ENCODE results near the gene KRTAP27-1.

Gene KRTAP27-1

GRCh38 chr21:30332681-30333080 is 4.8 kb downstream of the KRTAP27-1 start:
- Histone ChIP-seq H3K27me3 (ENCODE audit: insufficient read depth, poor library complexity, severe bottlenecking) (no peaks in the 10 kb centered on the region), H3K4me1 (ENCODE audit: insufficient read depth, poor library complexity, severe bottlenecking) (peaks cover 7% of the 10 kb centered on the region), H3K9me3 (ENCODE audit: severe bottlenecking) (no peaks in the 10 kb centered on the region), H3K27ac (ENCODE audit: poor library complexity, severe bottlenecking) (no peak overlapping the region), H3K36me3 (ENCODE audit: low read depth) (no peaks in the 10 kb centered on the region), H3K4me3 (ENCODE audit: severe bottlenecking) (no peak overlapping the region)
- DNase-seq (ENCODE audit: low spot score) (no peak), ATAC-seq (ENCODE audit: low read depth) (no peak)
- no peak for TF ChIP-seq CTCF (IDR thresholded peaks at IDR 0.05; ENCODE audit: poor library complexity, severe bottlenecking)

GRCh38 chr21:30329203-30329875 is 8.2 kb downstream of the KRTAP27-1 start:
- H3K4me3 ChIP-seq (ENCODE audit: severe bottlenecking), result no peak overlapping the region
- DNase-seq (ENCODE audit: low spot score) (no peak), ATAC-seq (ENCODE audit: low read depth) (peak; percentile 83)
- H3K4me1 ChIP-seq (ENCODE audit: insufficient read depth, poor library complexity, severe bottlenecking), result peaks cover 3% of the 10 kb centered on the region
- H3K36me3 ChIP-seq (ENCODE audit: low read depth), result no peaks in the 10 kb centered on the region
- TF ChIP-seq CTCF (IDR thresholded peaks at IDR 0.05; ENCODE audit: poor library complexity, severe bottlenecking), result no peak
- no peaks in the 10 kb centered on the region for H3K27me3 ChIP-seq (ENCODE audit: insufficient read depth, poor library complexity, severe bottlenecking)
- no peak overlapping the region for H3K27ac ChIP-seq (ENCODE audit: poor library complexity, severe bottlenecking)
- no peaks in the 10 kb centered on the region for H3K9me3 ChIP-seq (ENCODE audit: severe bottlenecking)

DNA sequence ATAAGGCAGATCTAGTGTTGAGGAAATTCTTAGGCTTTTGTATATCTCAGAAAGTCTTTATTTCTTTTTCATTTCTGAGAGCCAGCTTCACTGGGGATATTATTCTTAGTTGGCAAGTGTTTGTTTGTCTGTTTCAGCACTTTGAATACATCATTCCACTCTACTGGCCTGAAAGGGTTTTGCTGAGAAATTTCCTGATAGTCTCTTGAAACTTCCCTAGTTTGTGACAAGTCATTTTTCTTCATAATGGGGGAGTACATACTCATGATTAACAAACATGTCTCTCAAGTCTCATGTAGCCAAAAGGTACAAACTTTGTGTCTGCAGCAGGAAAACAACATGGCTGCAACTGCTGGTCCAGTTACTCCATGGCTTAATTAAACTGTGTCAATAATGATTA is 11.1 kb downstream of the KRTAP27-1 start:
- H3K4me3 ChIP-seq (ENCODE audit: severe bottlenecking), result no peak overlapping the region
- TF ChIP-seq CTCF (IDR thresholded peaks at IDR 0.05; ENCODE audit: poor library complexity, severe bottlenecking), result no peak
- no peaks in the 10 kb centered on the region for H3K9me3 ChIP-seq (ENCODE audit: severe bottlenecking)
- H3K36me3 ChIP-seq (ENCODE audit: low read depth), result no peaks in the 10 kb centered on the region
- H3K4me1 ChIP-seq (ENCODE audit: insufficient read depth, poor library complexity, severe bottlenecking), result peaks cover 3% of the 10 kb centered on the region
- ATAC-seq (ENCODE audit: low read depth) (no peak), DNase-seq (ENCODE audit: low spot score) (no peak)
- H3K27ac ChIP-seq (ENCODE audit: poor library complexity, severe bottlenecking), result no peak overlapping the region
- H3K27me3 ChIP-seq (ENCODE audit: insufficient read depth, poor library complexity, severe bottlenecking), result no peaks in the 10 kb centered on the region

GRCh38 chr21:30320215-30320614 is 17.3 kb downstream of the KRTAP27-1 start, which contains the start of gene KRTAP26-1:
Gene KRTAP26-1 (minus strand): TSS chr21:30320315. CDS start chr21:30320035, 280 bp downstream.
- Histone ChIP-seq H3K4me1 (ENCODE audit: insufficient read depth, poor library complexity, severe bottlenecking) (no peaks in the 10 kb centered on the region), H3K36me3 (ENCODE audit: low read depth) (no peaks in the 10 kb centered on the region), H3K4me3 (ENCODE audit: severe bottlenecking) (no peak within 1 kb of the TSS), H3K27ac (ENCODE audit: poor library complexity, severe bottlenecking) (no peak within 1 kb of the TSS), H3K9me3 (ENCODE audit: severe bottlenecking) (no peaks in the 10 kb centered on the region), H3K27me3 (ENCODE audit: insufficient read depth, poor library complexity, severe bottlenecking) (no peaks in the 10 kb centered on the region)
- ATAC-seq (ENCODE audit: low read depth), result no peak
- DNase-seq (ENCODE audit: low spot score), result no peak
- no peak for TF ChIP-seq CTCF (IDR thresholded peaks at IDR 0.05; ENCODE audit: poor library complexity, severe bottlenecking)

GRCh38 chr21:30315701-30316100 is 21.8 kb downstream of the KRTAP27-1 start:
- TF ChIP-seq CTCF (IDR thresholded peaks at IDR 0.05; ENCODE audit: poor library complexity, severe bottlenecking), result no peak
- no peak for DNase-seq (ENCODE audit: low spot score)
- ATAC-seq (ENCODE audit: low read depth), result no peak
- peaks cover 3% of the 10 kb centered on the region for H3K27me3 ChIP-seq (ENCODE audit: insufficient read depth, poor library complexity, severe bottlenecking)
- H3K36me3 ChIP-seq (ENCODE audit: low read depth), result no peaks in the 10 kb centered on the region
- H3K4me3 ChIP-seq (ENCODE audit: severe bottlenecking), result no peak overlapping the region
- H3K27ac ChIP-seq (ENCODE audit: poor library complexity, severe bottlenecking), result no peak overlapping the region
- H3K4me1 ChIP-seq (ENCODE audit: insufficient read depth, poor library complexity, severe bottlenecking), result no peaks in the 10 kb centered on the region
- H3K9me3 ChIP-seq (ENCODE audit: severe bottlenecking), result no peaks in the 10 kb centered on the region

All from RWPE2 (cell line).